H1 (cell line): ENCODE data around the gene KIAA1755. TPM values are rescaled to one million over a fixed set of nuclear protein-coding genes. Genes with fewer than 3 reads are reported as not detected.

Source experiments
- CHD2 ChIP-seq: IDR thresholded peaks from 2 replicates; pipeline ENCODE4 v1.6.1; 2012; ENCODE audit warnings: low read length, improper control_type of control experiment
- CTCF ChIP-seq, 3 experiments: IDR thresholded peaks; 1 replicate in 2 of 3; 2 replicates in 1 of 3; pipeline versions ENCODE4 v1.5.1 to v1.6.1; 2011; ENCODE audit warnings: low read length in 3 of 3, mild to moderate bottlenecking in 3 of 3, inconsistent platforms in 2 of 3, low read depth in 1 of 3, moderate library complexity in 1 of 3; ENCODE audit not compliant: insufficient read depth in 1 of 3; ENCODE audit errors: control extremely low read depth in 1 of 3
- EZH2 ChIP-seq: fragments of 200-600 bp; sonication (generic); IDR thresholded peaks from 2 replicates; pipeline ENCODE4 v1.7.1; 2012; ENCODE audit warnings: low read depth, mild to moderate bottlenecking, moderate library complexity, low read length, inconsistent platforms; ENCODE audit not compliant: severe bottlenecking
- HDAC6 ChIP-seq: IDR thresholded peaks from one replicate; pipeline ENCODE4 v1.7.1; 2012; ENCODE audit warnings: low read depth, mild to moderate bottlenecking, inconsistent platforms, low read length, moderate library complexity
- KDM4A ChIP-seq: IDR thresholded peaks from one replicate; pipeline ENCODE4 v1.7.1; 2012; ENCODE audit warnings: low read depth, mild to moderate bottlenecking, moderate library complexity, low read length, inconsistent platforms; ENCODE audit not compliant: severe bottlenecking
- POU5F1 ChIP-seq: IDR thresholded peaks from 2 replicates; pipeline ENCODE4 v1.6.1; 2011; ENCODE audit warnings: low read depth, mild to moderate bottlenecking, low read length, moderate library complexity
- RNF2 ChIP-seq: fragments of 200-900, 300-1000 bp; sonication (generic); IDR thresholded peaks from 2 replicates; pipeline ENCODE4 v1.7.1; 2016; ENCODE audit warnings: borderline replicate concordance, low read depth, mild to moderate bottlenecking, antibody characterized with exemption, low read length; ENCODE audit not compliant: poor library complexity, severe bottlenecking; ENCODE audit errors: missing control alignments
- TEAD4 ChIP-seq: IDR thresholded peaks from 2 replicates; pipeline ENCODE4 v1.6.1; 2012; ENCODE audit warnings: low read depth, low read length, inconsistent platforms, mixed read lengths
- polyA plus RNA-seq, 7 experiments: library from polyadenylated mRNA; depleted of rRNA in 3 of 7; stranded (reverse) in 5 of 7; unstranded in 2 of 7; fragments of >200 nt in 5 of 7; fragments of 200-250 nt in 2 of 7; gene quantifications; 1 replicate in 5 of 7; 2 replicates in 1 of 7; 4 replicates in 1 of 7; pipeline versions ENCODE4 v1.2.1 to v1.2.3, GENCODE V29; 2011 to 2013; ENCODE audit warnings: missing spikeins in 2 of 7, mixed read lengths in 2 of 7
- total RNA-seq: library from RNA; stranded (reverse); fragmentation: NEBNext Ultra II Directional; extraction: Animal tissue kit (Norgen Biotek cat#: 25700); gene quantifications from 2 replicates; pipeline ENCODE4 v1.2.1, GENCODE V29; 2021

KIAA1755 gene
- total and polyA plus RNA-seq, 2 of the 8 experiments (the other 6 are each of a cell fraction or from before 2014, with no cell fraction given): 0.23 TPM; not detected in 1

GRCh38 chr20:38219006-38219950 is 41.3 kb downstream of the KIAA1755 start (continued):
- no peak for TF ChIP-seq EZH2
- TF ChIP-seq RNF2: no peak
- TF ChIP-seq KDM4A: no peak
- TF ChIP-seq CHD2: no peak
- no peak for TF ChIP-seq HDAC6
- TF ChIP-seq TEAD4: no peak
- TF ChIP-seq CTCF (IDR thresholded peaks at IDR 0.05; ENCODE audit: control extremely low read depth in 1 of 3, insufficient read depth in 1 of 3, low read depth in 1 of 3, low read length in 3 of 3): no peak
- no peak for TF ChIP-seq POU5F1
